Karpas-422 (cell line): ENCODE results near the gene ADCY4. TPM values are rescaled to one million over a fixed set of nuclear protein-coding genes. Genes with fewer than 3 reads are reported as not detected.

Source experiments
- DNase-seq: peaks from one replicate; pipeline ENCODE4 v3.0.0-alpha.2; 2015
- H2AFZ ChIP-seq: fragments of 200-600 bp; sonication (generic); 2 replicates; pipeline ENCODE4 v1.6.1; 2014; ENCODE audit warnings: antibody characterized with exemption, low read length, mixed read lengths
- H3K27ac ChIP-seq: fragments of 200-600 bp; sonication (generic); 2 replicates; pipeline ENCODE4 v1.5.1; 2014; ENCODE audit warnings: mild to moderate bottlenecking, low read length, moderate library complexity
- H3K27me3 ChIP-seq: fragments of 200-600 bp; sonication (generic); 2 replicates; pipeline ENCODE4 v1.6.1; 2014; ENCODE audit warnings: low read length, mixed read lengths
- H3K36me3 ChIP-seq: fragments of 200-600 bp; sonication (generic); 2 replicates; pipeline ENCODE4 v1.6.1; 2014; ENCODE audit warnings: low read length, mixed read lengths; ENCODE audit not compliant: insufficient read depth
- H3K4me1 ChIP-seq: fragments of 200-600 bp; sonication (generic); 2 replicates; pipeline ENCODE4 v1.6.1; 2014; ENCODE audit warnings: mild to moderate bottlenecking, low read length, mixed read lengths
- H3K4me2 ChIP-seq: fragments of 200-600 bp; sonication (generic); 2 replicates; pipeline ENCODE4 v1.6.1; 2014; ENCODE audit warnings: low read length, low read depth, mild to moderate bottlenecking; ENCODE audit not compliant: poor library complexity, severe bottlenecking
- H3K4me3 ChIP-seq: fragments of 200-600 bp; sonication (generic); 2 replicates; pipeline ENCODE4 v1.5.1; 2014; ENCODE audit warnings: mild to moderate bottlenecking, antibody characterized with exemption, low read length, mixed read lengths
- H3K79me2 ChIP-seq: fragments of 200-600 bp; sonication (generic); 2 replicates; pipeline ENCODE4 v1.6.1; 2014; ENCODE audit warnings: mild to moderate bottlenecking, low read length, mixed read lengths
- H3K9ac ChIP-seq: fragments of 200-600 bp; sonication (generic); 2 replicates; pipeline ENCODE4 v1.6.0; 2014; ENCODE audit warnings: low read length
- H3K9me2 ChIP-seq: fragments of 200-600 bp; sonication (generic), shearing (Covaris generic); replicated peaks from 2 replicates; pipeline ENCODE4 v1.6.0; 2014; ENCODE audit warnings: mild to moderate bottlenecking, low read length, moderate library complexity; ENCODE audit not compliant: insufficient read depth
- H3K9me3 ChIP-seq: fragments of 300-700, 200-600 bp; sonication (generic); 2 replicates; pipeline ENCODE4 v1.6.1; 2014; ENCODE audit warnings: low read length, mixed read lengths
- H4K20me1 ChIP-seq: fragments of 200-600 bp; sonication (generic); 2 replicates; pipeline ENCODE4 v1.6.1; 2014; ENCODE audit warnings: mild to moderate bottlenecking, antibody characterized with exemption, low read length, low read depth; ENCODE audit not compliant: insufficient read depth
- total RNA-seq: library from RNA; depleted of rRNA; stranded (reverse); fragments of >200 nt; shearing (Covaris generic); gene quantifications from 2 replicates; pipeline ENCODE4 v1.2.3, GENCODE V29; 2014; ENCODE audit warnings: low replicate concordance

Gene ADCY4
- total RNA-seq, 1 experiment from 2014 or later, result 0.07 TPM

- Histone ChIP-seq H3K4me3 (no peak overlapping the region), H3K36me3 (peaks cover 25% of the 10 kb centered on the region; the same call in 1 of the 2 replicates), H3K4me1 (peaks cover 29% of the 10 kb centered on the region), H3K9me3 (no peaks in the 10 kb centered on the region), H2AFZ (no peak overlapping the region), H3K27me3 (no peaks in the 10 kb centered on the region), H3K79me2 (peaks cover 10% of the 10 kb centered on the region; the same call in 1 of the 2 replicates), H4K20me1 (no peaks in the 10 kb centered on the region; the same call in 1 of the 2 replicates), H3K27ac (no peak overlapping the region), H3K4me2 (no peak overlapping the region), H3K9ac (0 out of 2 replicates have a peak overlapping the region, but pooled peaks have one; percentile 74), H3K9me2 (no peaks in the 10 kb centered on the region)
- no peak for DNase-seq
Measured at GRCh38 chr14:24308342-24309124, 26.3 kb downstream of the ADCY4 start.

GRCh38 chr14:24307575-24308341, 27.1 kb downstream of the ADCY4 start, which contains the start of gene CIDEB:
Gene CIDEB (minus strand): TSS chr14:24307977. CDS start chr14:24307858, 119 bp downstream.
- Histone ChIP-seq H3K79me2 (peaks cover 10% of the 10 kb centered on the region; the same call in 1 of the 2 replicates), H3K4me2 (no peak within 1 kb of the TSS)

GRCh38 chr14:24307156-24307574, 27.7 kb downstream of the ADCY4 start:
- no peaks in the 10 kb centered on the region; the same call in 1 of the 2 replicates for H4K20me1 ChIP-seq
- H3K4me3 ChIP-seq, result no peak overlapping the region
- H3K36me3 ChIP-seq, result peaks cover 35% of the 10 kb centered on the region

More at GRCh38 chr14:24307575-24308341, 27.1 kb downstream of the ADCY4 start, which contains the start of gene CIDEB:
- H3K9me2 ChIP-seq, result no peaks in the 10 kb centered on the region
- H2AFZ ChIP-seq, result no peak within 1 kb of the TSS
- DNase-seq, result peak; percentile 90
- H3K4me1 ChIP-seq, result peaks cover 26% of the 10 kb centered on the region
- no peaks in the 10 kb centered on the region for H3K9me3 ChIP-seq
- no peaks in the 10 kb centered on the region for H3K27me3 ChIP-seq
- peaks cover 29% of the 10 kb centered on the region; the same call in 1 of the 2 replicates for H3K36me3 ChIP-seq
- no peak within 1 kb of the TSS for H3K27ac ChIP-seq
- no peaks in the 10 kb centered on the region; the same call in 1 of the 2 replicates for H4K20me1 ChIP-seq
- H3K9ac ChIP-seq, result no peak within 1 kb of the TSS
- no peak within 1 kb of the TSS for H3K4me3 ChIP-seq

GRCh38 chr14:24304019-24304387, 30.9 kb downstream of the ADCY4 start:
- Histone ChIP-seq H3K79me2 (peaks cover 38% of the 10 kb centered on the region), H3K36me3 (peaks cover 34% of the 10 kb centered on the region), H3K4me2 (no peak overlapping the region), H4K20me1 (peaks cover 9% of the 10 kb centered on the region; the same call in 1 of the 2 replicates), H3K9ac (no peak overlapping the region), H3K9me2 (no peaks in the 10 kb centered on the region), H3K27ac (no peak overlapping the region), H3K9me3 (no peaks in the 10 kb centered on the region), H3K4me1 (peaks cover 15% of the 10 kb centered on the region), H3K27me3 (no peaks in the 10 kb centered on the region), H2AFZ (no peak overlapping the region), H3K4me3 (no peak overlapping the region)
- no peak for DNase-seq

More at GRCh38 chr14:24307156-24307574, 27.7 kb downstream of the ADCY4 start:
- Histone ChIP-seq H3K27ac (no peak overlapping the region), H3K79me2 (peaks cover 15% of the 10 kb centered on the region; the same call in 1 of the 2 replicates), H3K9ac (no peak overlapping the region), H3K9me3 (no peaks in the 10 kb centered on the region), H3K4me1 (peaks cover 20% of the 10 kb centered on the region), H3K27me3 (no peaks in the 10 kb centered on the region), H2AFZ (no peak overlapping the region), H3K4me2 (no peak overlapping the region), H3K9me2 (no peaks in the 10 kb centered on the region)
- no peak for DNase-seq

GRCh38 chr14:24300326-24300980, 34.4 kb downstream of the ADCY4 start:
- peaks cover 32% of the 10 kb centered on the region for H3K36me3 ChIP-seq
- no peak for DNase-seq

GRCh38 chr14:24299255-24300191, 35.3 kb downstream of the ADCY4 start, which contains the start of the genes DHRS1 and NOP9:
Gene DHRS1 (minus strand): TSS chr14:24299780. CDS start chr14:24299106, 674 bp downstream.
Gene NOP9 (plus strand): TSS chr14:24299850. CDS start chr14:24299955, 105 bp downstream.
- peak within 1 kb of the TSS; percentile 79 for H2AFZ ChIP-seq
- H3K9me2 ChIP-seq, result no peaks in the 10 kb centered on the region
- peak within 1 kb of the TSS; percentile 94 for H3K4me2 ChIP-seq
- no peaks in the 10 kb centered on the region for H3K27me3 ChIP-seq
- H3K4me1 ChIP-seq, result peaks cover 34% of the 10 kb centered on the region
- DNase-seq, result peak; percentile 99
- peaks cover 9% of the 10 kb centered on the region; the same call in 1 of the 2 replicates for H4K20me1 ChIP-seq
- H3K9me3 ChIP-seq, result no peaks in the 10 kb centered on the region
- peak within 1 kb of the TSS; percentile 84 for H3K4me3 ChIP-seq
- peaks cover 37% of the 10 kb centered on the region for H3K36me3 ChIP-seq
- peaks cover 42% of the 10 kb centered on the region for H3K79me2 ChIP-seq
- H3K27ac ChIP-seq, result no peak within 1 kb of the TSS
- peak within 1 kb of the TSS; percentile 82 for H3K9ac ChIP-seq

More at GRCh38 chr14:24300326-24300980, 34.4 kb downstream of the ADCY4 start:
- peaks cover 42% of the 10 kb centered on the region for H3K79me2 ChIP-seq
- H3K4me3 ChIP-seq, result peak overlapping the region; percentile 84
- H3K27ac ChIP-seq, result no peak overlapping the region
- no peaks in the 10 kb centered on the region for H3K27me3 ChIP-seq
- peak overlapping the region; percentile 82 for H3K9ac ChIP-seq
- H3K4me1 ChIP-seq, result peaks cover 34% of the 10 kb centered on the region
- H2AFZ ChIP-seq, result no peak overlapping the region
- H3K4me2 ChIP-seq, result peak overlapping the region; percentile 94
- peaks cover 9% of the 10 kb centered on the region; the same call in 1 of the 2 replicates for H4K20me1 ChIP-seq
- no peaks in the 10 kb centered on the region for H3K9me2 ChIP-seq
- no peaks in the 10 kb centered on the region for H3K9me3 ChIP-seq

GRCh38 chr14:24298892-24299254, 36.0 kb downstream of the ADCY4 start:
- peaks cover 9% of the 10 kb centered on the region; the same call in 1 of the 2 replicates for H4K20me1 ChIP-seq
- H3K27ac ChIP-seq, result no peak overlapping the region
- H3K4me2 ChIP-seq, result peak overlapping the region; percentile 94
- H3K36me3 ChIP-seq, result peaks cover 32% of the 10 kb centered on the region
- H3K9me2 ChIP-seq, result no peaks in the 10 kb centered on the region
- H3K4me1 ChIP-seq, result peaks cover 34% of the 10 kb centered on the region
- H3K27me3 ChIP-seq, result no peaks in the 10 kb centered on the region
- H3K9me3 ChIP-seq, result no peaks in the 10 kb centered on the region
- H3K9ac ChIP-seq, result peak overlapping the region; percentile 82
- peak overlapping the region; percentile 79; the same call in 1 of the 2 replicates for H2AFZ ChIP-seq
- peak; percentile 59 for DNase-seq
- peak overlapping the region; percentile 84 for H3K4me3 ChIP-seq
- peaks cover 42% of the 10 kb centered on the region for H3K79me2 ChIP-seq
